Stomach (tissue), 4 donors: ENCODE data around the gene PIERCE2.

Source experiments
- CTCF ChIP-seq, 7 experiments: fragments of 450-650 bp in 4 of 7; fragments of 200-600 bp in 3 of 7; sonication (generic) in 3 of 7; IDR thresholded peaks; one replicate each; pipeline ENCODE4 v1.5.1; 2016 to 2019; ENCODE audit warnings: antibody characterized with exemption in 7 of 7, control low read depth in 2 of 7, mild to moderate bottlenecking in 1 of 7
- POLR2A ChIP-seq, 4 donors: fragments of 450-650 bp; IDR thresholded peaks; one replicate each; pipeline ENCODE4 v1.6.1; 2016; ENCODE audit warnings: antibody characterized with exemption in 4 of 4, control low read depth in 2 of 4, mild to moderate bottlenecking in 1 of 4, moderate library complexity in 1 of 4

GRCh38 chr15:55383687-55384086 is 24.6 kb upstream of the PIERCE2 start:
- no peak for TF ChIP-seq CTCF (IDR thresholded peaks at IDR 0.05)
- TF ChIP-seq POLR2A (IDR thresholded peaks at IDR 0.05): no peak
